Measurements from ENCODE around the gene EHMT1. TPM values are rescaled to one million over a fixed set of nuclear protein-coding genes. Genes with fewer than 3 reads are reported as not detected.
A peak's percentile ranks its signal among the peaks of the same experiment; 100 is the strongest.

Gene EHMT1
- total and polyA plus RNA-seq, 10 of the 15 experiments (the other 5 are each of a cell fraction or from before 2014, with no cell fraction given): 2.9 to 100 (median 48.1) TPM

GRCh38 chr9:137759117-137759516 is 140.3 kb downstream of the EHMT1 start (continued):
- TF ChIP-seq BMI1 (IDR thresholded peaks at IDR 0.05; ENCODE audit: borderline replicate concordance): no peak
- TF ChIP-seq JUND (IDR thresholded peaks at IDR 0.05; ENCODE audit: low read depth, low read length): no peak
- TF ChIP-seq EP300 (IDR thresholded peaks at IDR 0.05; ENCODE audit: borderline replicate concordance in 1 of 2, control insufficient read depth in 1 of 2, low read depth in 2 of 2, low read length in 2 of 2): peak; percentile 74 to 94; a peak in 3 of 4 replicates
- no peak for TF ChIP-seq CBFB (IDR thresholded peaks at IDR 0.05; ENCODE audit: low read depth)
- TF ChIP-seq MEF2A (IDR thresholded peaks at IDR 0.05; ENCODE audit: insufficient read depth, low read depth, low read length): peak; percentile 50; the same call in 1 of the 2 replicates
- no peak for TF ChIP-seq USF1 (IDR thresholded peaks at IDR 0.05; ENCODE audit: borderline replicate concordance, extremely low read length, insufficient read depth, low read depth, low read length)
- TF ChIP-seq ATF2 (IDR thresholded peaks at IDR 0.05; ENCODE audit: low read length): peak; percentile 60
- TF ChIP-seq CHD2 (IDR thresholded peaks at IDR 0.05; ENCODE audit: borderline replicate concordance, low read depth, low read length): 0 out of 2 replicates have a peak, but pooled peaks have one; percentile 21
- no peak for TF ChIP-seq NFXL1 (IDR thresholded peaks at IDR 0.05; ENCODE audit: borderline replicate concordance)
- TF ChIP-seq SKIL (IDR thresholded peaks at IDR 0.05; ENCODE audit: low read depth, poor library complexity, severe bottlenecking): no peak
- no peak; the same call in 1 of the 2 replicates for TF ChIP-seq MLLT1 (IDR thresholded peaks at IDR 0.05)
- peak; percentile 68; the same call in 1 of the 2 replicates for TF ChIP-seq NFIC (IDR thresholded peaks at IDR 0.05; ENCODE audit: low read depth, low read length)
- TF ChIP-seq ZBTB11 (CRISPR knock-in tag; IDR thresholded peaks at IDR 0.05): no peak
- TF ChIP-seq PML (IDR thresholded peaks at IDR 0.05; ENCODE audit: low read length): 0 out of 2 replicates have a peak, but pooled peaks have one; percentile 43
- TF ChIP-seq IKZF1 (conservative IDR thresholded peaks at IDR 0.05): no peak
- TF ChIP-seq ZZZ3 (IDR thresholded peaks at IDR 0.05; ENCODE audit: control insufficient read depth, insufficient read length, low read depth): no peak
- TF ChIP-seq PKNOX1 (IDR thresholded peaks at IDR 0.05): peak; percentile 44; the same call in 1 of the 2 replicates

Data from GM12878 (cell line).